ENCODE measurements around the gene TDP2.

The TDP2 gene

DNA sequence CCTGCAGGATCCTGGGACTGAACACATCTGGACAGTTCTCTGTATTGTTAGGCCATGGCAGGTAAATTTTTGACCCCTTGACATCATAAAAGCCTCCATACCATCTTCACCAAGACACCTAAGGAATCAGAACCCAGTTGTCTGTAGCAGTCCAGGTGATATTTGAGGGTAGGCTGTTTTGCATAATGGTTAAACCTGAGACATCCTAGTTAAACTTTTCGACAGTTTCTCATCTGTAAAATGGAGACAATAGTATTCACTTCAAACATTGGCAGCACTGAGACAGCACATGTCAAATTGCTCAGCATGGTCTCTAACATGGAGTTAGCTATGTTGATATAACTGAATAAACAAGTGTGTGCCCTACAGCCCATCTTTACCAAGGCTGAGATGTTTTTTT lies 27.5 kb upstream of the TDP2 start:
- WGBS (ENCODE audit: insufficient coverage, insufficient read length): no CpG with 5 or more reads among the region's 1 CpG
- no peak for DNase-seq (ENCODE audit: low read depth, low spot score)
- no peaks in the 10 kb centered on the region for H3K36me3 ChIP-seq (ENCODE audit: control insufficient read depth, insufficient read depth, low read length)

DNA sequence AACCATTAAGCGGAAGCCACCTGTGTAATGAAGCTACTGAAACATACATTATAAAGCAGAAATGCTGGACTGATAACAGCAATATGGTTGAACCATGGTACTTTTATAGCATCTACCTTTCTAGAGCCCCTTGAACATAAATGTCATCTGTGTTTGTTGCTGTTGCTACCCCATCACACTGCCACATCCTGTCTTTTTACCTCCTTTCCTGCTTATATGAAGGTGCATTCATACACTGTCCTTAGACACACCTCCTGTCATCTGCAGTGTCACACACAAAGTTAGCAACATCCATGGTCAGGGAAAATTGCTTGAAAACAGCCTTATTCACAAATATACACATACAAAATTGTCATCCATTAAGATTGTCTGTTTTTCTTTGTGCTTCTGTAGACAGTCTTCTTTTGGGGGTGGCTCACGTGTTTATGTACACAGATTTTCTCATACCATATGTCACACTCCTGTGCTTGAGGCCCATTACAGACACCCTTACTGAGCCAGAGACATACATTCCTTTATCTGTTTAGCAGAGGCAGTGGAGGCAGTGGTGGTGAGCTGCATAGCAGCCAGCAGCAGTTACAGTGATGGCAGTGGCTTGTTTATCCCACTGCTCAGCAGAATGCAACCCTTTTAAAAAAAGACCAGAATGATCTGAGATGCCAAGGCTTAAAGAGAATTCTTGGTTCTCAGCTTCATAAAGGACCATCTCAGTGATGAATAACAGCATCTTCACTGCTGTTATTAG lies 26.3 kb upstream of the TDP2 start:
- DNase-seq (ENCODE audit: low read depth, low spot score): no peak
- H3K4me1 ChIP-seq (ENCODE audit: control insufficient read depth, insufficient read depth, low read length): no peaks in the 10 kb centered on the region
- no peaks in the 10 kb centered on the region for H3K27me3 ChIP-seq (ENCODE audit: control insufficient read depth, insufficient read depth, low read length)
- WGBS (ENCODE audit: insufficient coverage, insufficient read length): no CpG with 5 or more reads among the region's 2 CpGs
- no peak overlapping the region for H3K4me3 ChIP-seq (ENCODE audit: low read length)
- H3K27ac ChIP-seq (ENCODE audit: low read length): no peak overlapping the region
- no peaks in the 10 kb centered on the region for H3K36me3 ChIP-seq (ENCODE audit: control insufficient read depth, insufficient read depth, low read length)
- H3K9me3 ChIP-seq (ENCODE audit: control insufficient read depth, insufficient read depth, low read length): no peaks in the 10 kb centered on the region

More for the DNA sequence above, 27.5 kb upstream of the TDP2 start:
- Histone ChIP-seq H3K4me1 (ENCODE audit: control insufficient read depth, insufficient read depth, low read length) (no peaks in the 10 kb centered on the region), H3K9me3 (ENCODE audit: control insufficient read depth, insufficient read depth, low read length) (no peaks in the 10 kb centered on the region), H3K27me3 (ENCODE audit: control insufficient read depth, insufficient read depth, low read length) (no peaks in the 10 kb centered on the region), H3K27ac (ENCODE audit: low read length) (no peak overlapping the region), H3K4me3 (ENCODE audit: low read length) (no peak overlapping the region)

DNA sequence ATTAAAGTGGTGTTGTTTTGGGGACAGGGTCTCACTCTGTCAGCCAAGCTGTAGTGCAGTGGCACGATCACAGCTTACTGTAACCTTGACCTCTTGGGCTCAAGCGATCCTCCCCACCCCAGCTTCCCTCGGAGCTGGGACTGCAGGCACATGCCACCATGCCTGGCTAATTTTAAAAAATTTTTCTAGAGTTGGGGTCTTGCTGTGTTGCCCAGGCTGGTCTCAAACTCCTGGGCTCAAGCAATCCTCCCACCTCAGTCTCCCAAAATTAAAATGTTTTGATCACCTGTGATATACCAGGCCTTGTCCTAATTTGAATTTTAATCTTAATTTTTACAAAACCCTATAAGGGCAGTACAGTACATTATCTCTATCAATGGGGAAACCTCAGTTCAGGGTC lies 25.7 kb upstream of the TDP2 start:
- Histone ChIP-seq H3K9me3 (ENCODE audit: control insufficient read depth, insufficient read depth, low read length) (no peaks in the 10 kb centered on the region), H3K4me1 (ENCODE audit: control insufficient read depth, insufficient read depth, low read length) (no peaks in the 10 kb centered on the region), H3K27ac (ENCODE audit: low read length) (no peak overlapping the region), H3K36me3 (ENCODE audit: control insufficient read depth, insufficient read depth, low read length) (no peaks in the 10 kb centered on the region), H3K27me3 (ENCODE audit: control insufficient read depth, insufficient read depth, low read length) (no peaks in the 10 kb centered on the region), H3K4me3 (ENCODE audit: low read length) (no peak overlapping the region)
- no peak for DNase-seq (ENCODE audit: low read depth, low spot score)
- no CpG with 5 or more reads among the region's 3 CpGs for WGBS (ENCODE audit: insufficient coverage, insufficient read length)

DNA sequence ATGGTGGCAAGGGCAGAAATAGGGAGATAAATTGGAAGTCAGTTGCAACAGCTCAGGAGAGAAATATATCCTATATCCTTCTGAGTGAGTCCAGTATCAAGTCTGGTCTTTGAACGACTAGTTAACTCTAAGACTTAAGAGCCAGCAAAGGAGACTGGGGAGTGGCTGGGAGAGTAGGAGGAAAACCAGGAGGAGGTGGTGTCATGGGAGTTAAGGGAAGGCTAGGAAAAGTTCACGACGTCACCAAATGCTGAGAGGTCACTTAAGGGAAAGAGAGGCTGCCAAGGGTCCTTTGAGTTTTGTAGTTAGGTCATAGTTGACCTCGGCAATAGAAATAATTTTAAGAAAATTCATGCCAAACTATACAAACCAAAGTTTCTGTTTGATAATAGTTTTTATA lies 25.3 kb upstream of the TDP2 start:
- Histone ChIP-seq H3K36me3 (ENCODE audit: control insufficient read depth, insufficient read depth, low read length) (no peaks in the 10 kb centered on the region), H3K4me1 (ENCODE audit: control insufficient read depth, insufficient read depth, low read length) (no peaks in the 10 kb centered on the region), H3K27ac (ENCODE audit: low read length) (no peak overlapping the region), H3K9me3 (ENCODE audit: control insufficient read depth, insufficient read depth, low read length) (no peaks in the 10 kb centered on the region), H3K4me3 (ENCODE audit: low read length) (no peak overlapping the region), H3K27me3 (ENCODE audit: control insufficient read depth, insufficient read depth, low read length) (no peaks in the 10 kb centered on the region)
- no peak for DNase-seq (ENCODE audit: low read depth, low spot score)
- no CpG with 5 or more reads among the region's 4 CpGs for WGBS (ENCODE audit: insufficient coverage, insufficient read length)

DNA sequence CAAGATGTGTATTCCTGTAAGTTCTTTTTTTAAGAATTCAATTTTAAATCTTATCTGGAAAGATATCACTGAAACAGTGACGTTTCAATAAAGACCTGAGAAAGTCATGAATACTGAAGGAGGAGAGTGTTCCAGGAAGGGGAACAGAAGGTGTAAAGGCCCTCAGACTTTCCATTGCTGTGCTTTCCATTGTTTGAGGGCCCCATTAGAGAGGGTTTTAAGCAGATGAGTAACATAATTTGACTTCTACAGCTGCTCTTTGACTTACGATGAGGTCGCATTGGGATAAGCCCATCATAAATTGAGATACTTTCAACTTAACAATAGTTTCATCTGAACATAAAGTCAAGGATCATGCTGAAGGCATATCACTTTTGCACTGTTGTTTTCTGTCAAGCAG lies 24.9 kb upstream of the TDP2 start:
- no peak overlapping the region for H3K27ac ChIP-seq (ENCODE audit: low read length)
- no peaks in the 10 kb centered on the region for H3K4me1 ChIP-seq (ENCODE audit: control insufficient read depth, insufficient read depth, low read length)
- WGBS (ENCODE audit: insufficient coverage, insufficient read length): no CpG with 5 or more reads among the region's 3 CpGs

DNA sequence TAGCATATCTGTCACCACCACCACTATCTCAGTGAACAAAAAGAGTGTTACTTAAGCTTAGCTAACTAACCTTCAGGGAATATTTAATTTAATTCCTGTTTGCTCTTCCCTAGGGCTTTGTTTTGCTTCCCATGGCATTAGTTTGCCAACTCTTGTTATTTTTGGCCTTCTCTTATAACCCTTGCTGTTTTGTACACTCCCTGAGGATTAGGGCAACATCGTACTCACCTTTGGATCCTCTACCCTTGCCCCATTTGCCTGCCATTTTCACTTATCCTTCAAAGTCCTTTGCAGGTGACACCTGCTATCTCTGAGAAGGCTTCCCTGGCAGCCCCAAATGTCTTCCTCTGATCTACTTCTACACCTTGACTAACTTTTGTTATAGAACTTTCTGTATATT lies 23.9 kb upstream of the TDP2 start:
- Histone ChIP-seq H3K4me1 (ENCODE audit: control insufficient read depth, insufficient read depth, low read length) (no peaks in the 10 kb centered on the region), H3K4me3 (ENCODE audit: low read length) (no peak overlapping the region), H3K9me3 (ENCODE audit: control insufficient read depth, insufficient read depth, low read length) (no peaks in the 10 kb centered on the region), H3K27ac (ENCODE audit: low read length) (no peak overlapping the region), H3K27me3 (ENCODE audit: control insufficient read depth, insufficient read depth, low read length) (no peaks in the 10 kb centered on the region), H3K36me3 (ENCODE audit: control insufficient read depth, insufficient read depth, low read length) (no peaks in the 10 kb centered on the region)
- WGBS (ENCODE audit: insufficient coverage, insufficient read length): no CpG with 5 or more reads among the region's 1 CpG
- DNase-seq (ENCODE audit: low read depth, low spot score): no peak

More for the DNA sequence above, 24.9 kb upstream of the TDP2 start:
- Histone ChIP-seq H3K9me3 (ENCODE audit: control insufficient read depth, insufficient read depth, low read length) (no peaks in the 10 kb centered on the region), H3K4me3 (ENCODE audit: low read length) (no peak overlapping the region), H3K27me3 (ENCODE audit: control insufficient read depth, insufficient read depth, low read length) (no peaks in the 10 kb centered on the region), H3K36me3 (ENCODE audit: control insufficient read depth, insufficient read depth, low read length) (no peaks in the 10 kb centered on the region)
- no peak for DNase-seq (ENCODE audit: low read depth, low spot score)

DNA sequence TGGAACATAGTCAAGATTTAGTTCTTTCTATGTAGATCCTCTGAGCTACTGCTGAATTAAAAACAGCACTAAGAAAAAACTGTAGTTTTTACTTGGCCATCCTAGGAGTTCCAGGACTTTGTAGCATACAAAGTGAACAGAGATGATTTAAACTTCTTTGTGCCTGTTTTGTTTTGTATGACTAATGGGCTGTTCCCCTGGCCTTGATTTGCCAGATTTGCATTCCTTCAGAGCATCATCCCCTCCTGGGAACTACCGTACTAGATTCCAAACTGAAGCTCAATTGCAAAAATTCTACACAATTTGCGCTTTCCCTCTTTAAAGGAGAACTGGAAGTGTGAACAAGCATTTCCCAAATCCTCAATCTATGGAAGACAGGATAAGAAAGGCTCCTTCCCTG lies 23.3 kb upstream of the TDP2 start:
- Histone ChIP-seq H3K9me3 (ENCODE audit: control insufficient read depth, insufficient read depth, low read length) (no peaks in the 10 kb centered on the region), H3K4me3 (ENCODE audit: low read length) (no peak overlapping the region), H3K4me1 (ENCODE audit: control insufficient read depth, insufficient read depth, low read length) (no peaks in the 10 kb centered on the region), H3K27me3 (ENCODE audit: control insufficient read depth, insufficient read depth, low read length) (no peaks in the 10 kb centered on the region), H3K36me3 (ENCODE audit: control insufficient read depth, insufficient read depth, low read length) (no peaks in the 10 kb centered on the region), H3K27ac (ENCODE audit: low read length) (no peak overlapping the region)
- no peak for DNase-seq (ENCODE audit: low read depth, low spot score)
- WGBS (ENCODE audit: insufficient coverage, insufficient read length): no CpG with 5 or more reads among the region's 2 CpGs

DNA sequence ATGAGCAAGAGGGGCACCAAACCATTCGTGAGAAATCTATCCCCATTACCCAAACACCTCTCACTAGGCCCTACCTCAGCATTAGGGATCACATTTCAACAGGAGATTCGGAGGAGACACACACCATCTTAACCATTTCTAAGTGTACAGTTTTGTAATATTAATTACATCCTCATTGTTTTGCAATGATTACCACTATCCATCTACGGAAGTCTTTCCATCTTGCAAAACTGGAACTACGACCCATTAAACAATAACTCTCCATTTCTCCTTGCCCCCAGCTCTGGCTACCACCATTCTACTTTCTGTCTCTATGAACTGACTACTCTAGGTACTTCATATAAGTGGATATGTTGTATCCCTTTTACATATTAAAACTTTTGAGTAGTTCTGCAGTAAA lies 20.2 kb upstream of the TDP2 start:
- Histone ChIP-seq H3K27ac (ENCODE audit: low read length) (no peak overlapping the region), H3K27me3 (ENCODE audit: control insufficient read depth, insufficient read depth, low read length) (no peaks in the 10 kb centered on the region), H3K9me3 (ENCODE audit: control insufficient read depth, insufficient read depth, low read length) (no peaks in the 10 kb centered on the region), H3K36me3 (ENCODE audit: control insufficient read depth, insufficient read depth, low read length) (no peaks in the 10 kb centered on the region), H3K4me3 (ENCODE audit: low read length) (no peak overlapping the region), H3K4me1 (ENCODE audit: control insufficient read depth, insufficient read depth, low read length) (peaks cover 1% of the 10 kb centered on the region; the same call in 1 of the 2 replicates)
- no peak for DNase-seq (ENCODE audit: low read depth, low spot score)
- WGBS (ENCODE audit: insufficient coverage, insufficient read length): no CpG with 5 or more reads among the region's 4 CpGs

DNA sequence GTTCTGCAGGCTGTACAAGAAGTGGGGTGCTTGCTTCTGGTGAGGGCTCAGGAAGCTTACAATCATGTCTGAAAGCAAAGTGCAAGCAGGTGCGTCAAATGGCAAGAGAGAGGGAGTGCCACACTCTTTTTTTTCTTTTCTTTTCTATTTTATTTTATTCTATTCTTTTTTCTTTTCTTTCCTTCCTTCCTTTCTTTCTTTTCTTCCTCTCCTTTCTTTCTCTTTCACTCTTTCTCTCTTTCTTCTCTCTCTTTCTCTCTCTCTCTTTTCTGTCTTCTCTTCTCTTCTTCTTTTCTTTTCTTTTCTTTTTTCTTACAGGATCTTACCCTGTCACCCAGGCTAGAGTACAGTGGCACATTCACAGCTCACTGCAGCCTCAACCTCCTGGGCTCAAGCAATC lies 19.7 kb upstream of the TDP2 start:
- no peaks in the 10 kb centered on the region for H3K27me3 ChIP-seq (ENCODE audit: control insufficient read depth, insufficient read depth, low read length)
- no peaks in the 10 kb centered on the region for H3K36me3 ChIP-seq (ENCODE audit: control insufficient read depth, insufficient read depth, low read length)
- H3K4me3 ChIP-seq (ENCODE audit: low read length): no peak overlapping the region
- H3K4me1 ChIP-seq (ENCODE audit: control insufficient read depth, insufficient read depth, low read length): peaks cover 1% of the 10 kb centered on the region; the same call in 1 of the 2 replicates
- WGBS (ENCODE audit: insufficient coverage, insufficient read length): no CpG with 5 or more reads among the region's 1 CpG
- no peak for DNase-seq (ENCODE audit: low read depth, low spot score)
- no peak overlapping the region for H3K27ac ChIP-seq (ENCODE audit: low read length)
- no peaks in the 10 kb centered on the region for H3K9me3 ChIP-seq (ENCODE audit: control insufficient read depth, insufficient read depth, low read length)

DNA sequence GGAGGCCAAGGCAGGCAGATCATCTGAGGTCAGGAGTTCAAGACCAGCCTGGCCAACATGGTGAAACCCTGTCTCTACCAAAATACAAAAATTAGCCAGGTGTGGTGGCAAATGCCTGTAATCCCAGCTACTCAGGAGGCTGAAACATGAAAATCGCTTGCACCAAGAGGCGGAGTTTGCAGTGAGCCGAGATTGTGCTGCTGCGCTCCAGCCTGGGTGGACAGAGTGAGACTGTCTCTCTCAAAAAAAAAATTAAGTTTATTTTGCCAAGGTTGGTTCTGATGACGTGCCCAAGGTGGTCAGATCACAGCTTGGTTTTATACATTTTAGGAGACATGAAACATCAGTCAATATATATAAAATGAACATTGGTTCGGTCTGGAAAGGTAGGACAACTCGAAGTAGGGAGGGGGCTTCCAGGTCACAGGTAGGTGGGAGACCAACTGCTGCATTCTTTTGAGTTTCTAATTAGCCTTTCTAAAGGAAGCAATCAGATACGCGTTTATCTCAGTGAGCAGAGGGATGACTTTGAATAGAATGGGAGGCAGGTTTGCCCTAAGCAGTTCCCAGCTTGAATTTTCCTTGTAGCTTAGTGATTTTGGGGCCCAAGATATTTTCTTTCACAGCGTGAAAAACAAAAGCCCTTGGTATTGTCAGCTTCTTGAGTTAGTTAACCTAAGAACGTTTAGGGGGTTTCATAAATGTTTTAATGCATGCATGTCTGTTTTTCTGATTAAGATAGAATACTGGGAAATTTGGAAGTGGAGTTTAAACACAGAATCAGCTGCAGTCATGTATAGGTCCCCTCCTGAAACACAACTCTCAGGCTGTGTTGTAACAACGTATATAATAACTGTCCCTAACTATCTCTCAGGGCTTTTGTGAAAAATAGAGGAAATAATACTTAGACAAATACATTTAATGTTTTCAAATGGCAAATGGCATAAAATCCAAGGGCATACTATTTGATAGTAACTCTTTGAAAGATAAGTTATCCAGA lies 16.9 kb upstream of the TDP2 start:
- Histone ChIP-seq H3K9me3 (ENCODE audit: control insufficient read depth, insufficient read depth, low read length) (no peaks in the 10 kb centered on the region), H3K36me3 (ENCODE audit: control insufficient read depth, insufficient read depth, low read length) (no peaks in the 10 kb centered on the region), H3K4me1 (ENCODE audit: control insufficient read depth, insufficient read depth, low read length) (peaks cover 1% of the 10 kb centered on the region; the same call in 1 of the 2 replicates), H3K4me3 (ENCODE audit: low read length) (no peak overlapping the region), H3K27ac (ENCODE audit: low read length) (no peak overlapping the region), H3K27me3 (ENCODE audit: control insufficient read depth, insufficient read depth, low read length) (no peaks in the 10 kb centered on the region)
- DNase-seq (ENCODE audit: low read depth, low spot score): no peak
- WGBS (ENCODE audit: insufficient coverage, insufficient read length): no CpG with 5 or more reads among the region's 12 CpGs

All from iPS DF 6.9 (cell line).